ENCODE measurements around the gene DHX8. TPM values are rescaled to one million over a fixed set of nuclear protein-coding genes. Genes with fewer than 3 reads are reported as not detected.

Gene DHX8
- total RNA-seq, 1 donor from 2014 or later: 54.1 TPM

DNA sequence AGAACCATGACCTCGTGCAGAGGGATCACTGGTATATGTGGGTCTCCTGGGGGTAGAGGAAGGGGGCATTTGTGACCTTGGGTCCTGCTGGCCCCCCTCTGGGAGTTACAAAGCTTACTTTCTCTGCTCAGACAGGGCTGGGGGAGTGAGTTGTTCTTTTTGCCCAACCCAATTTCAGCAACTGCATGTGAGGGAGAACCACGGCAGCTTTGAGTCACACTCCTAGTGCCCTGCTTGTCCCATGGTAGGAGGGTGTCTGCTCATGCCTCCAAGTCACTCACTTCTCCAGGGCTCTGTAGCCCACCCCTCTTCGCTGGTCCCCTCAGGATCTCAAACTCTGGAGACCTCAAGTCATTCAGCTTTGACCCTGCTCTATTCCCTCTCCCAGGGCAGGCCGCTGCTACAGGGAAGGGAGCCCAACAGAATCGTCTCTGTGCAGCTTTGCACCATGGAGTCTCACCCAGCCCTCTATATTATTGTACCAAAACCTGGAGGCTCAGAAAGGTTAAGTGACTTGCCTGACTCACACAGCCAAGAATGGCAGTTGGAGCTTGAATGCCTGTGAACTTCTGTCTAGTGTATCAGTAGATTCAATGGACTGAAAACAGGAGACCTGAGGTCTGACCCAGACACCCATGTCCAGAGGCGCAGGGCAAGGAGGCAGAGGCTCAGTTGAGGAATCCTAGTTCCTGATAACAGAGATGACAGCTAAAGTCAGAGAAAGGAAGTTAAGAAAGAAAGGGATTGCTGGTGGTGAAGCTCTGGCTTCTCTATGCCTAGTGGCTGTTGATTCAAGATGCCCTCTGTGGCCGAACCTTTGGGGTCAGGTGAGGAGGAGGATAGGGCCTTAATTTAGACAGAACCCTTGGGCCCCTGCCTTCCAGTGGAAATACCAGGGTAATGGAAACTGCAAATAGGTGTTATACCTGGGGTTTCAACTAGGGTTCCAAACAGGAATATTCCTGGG lies 77.0 kb downstream of the DHX8 start:
- H3K36me3 Mint-ChIP-seq (ENCODE audit: low read depth, unreplicated experiment): no peaks in the 10 kb centered on the region
- no peak for DNase-seq (ENCODE audit: low spot score)
- no peaks in the 10 kb centered on the region for H3K9me3 Mint-ChIP-seq (ENCODE audit: unreplicated experiment)
- H3K4me1 Mint-ChIP-seq (ENCODE audit: unreplicated experiment): peaks cover 16% of the 10 kb centered on the region
- peaks cover 6% of the 10 kb centered on the region for H3K27me3 Mint-ChIP-seq (ENCODE audit: unreplicated experiment)
- no peak overlapping the region for H3K27ac Mint-ChIP-seq (ENCODE audit: unreplicated experiment)
- H3K4me3 Mint-ChIP-seq (ENCODE audit: unreplicated experiment): no peak overlapping the region
- TF ChIP-seq, protein P1, sequence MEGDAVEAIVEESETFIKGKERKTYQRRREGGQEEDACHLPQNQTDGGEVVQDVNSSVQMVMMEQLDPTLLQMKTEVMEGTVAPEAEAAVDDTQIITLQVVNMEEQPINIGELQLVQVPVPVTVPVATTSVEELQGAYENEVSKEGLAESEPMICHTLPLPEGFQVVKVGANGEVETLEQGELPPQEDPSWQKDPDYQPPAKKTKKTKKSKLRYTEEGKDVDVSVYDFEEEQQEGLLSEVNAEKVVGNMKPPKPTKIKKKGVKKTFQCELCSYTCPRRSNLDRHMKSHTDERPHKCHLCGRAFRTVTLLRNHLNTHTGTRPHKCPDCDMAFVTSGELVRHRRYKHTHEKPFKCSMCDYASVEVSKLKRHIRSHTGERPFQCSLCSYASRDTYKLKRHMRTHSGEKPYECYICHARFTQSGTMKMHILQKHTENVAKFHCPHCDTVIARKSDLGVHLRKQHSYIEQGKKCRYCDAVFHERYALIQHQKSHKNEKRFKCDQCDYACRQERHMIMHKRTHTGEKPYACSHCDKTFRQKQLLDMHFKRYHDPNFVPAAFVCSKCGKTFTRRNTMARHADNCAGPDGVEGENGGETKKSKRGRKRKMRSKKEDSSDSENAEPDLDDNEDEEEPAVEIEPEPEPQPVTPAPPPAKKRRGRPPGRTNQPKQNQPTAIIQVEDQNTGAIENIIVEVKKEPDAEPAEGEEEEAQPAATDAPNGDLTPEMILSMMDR (IDR thresholded peaks at IDR 0.05; ENCODE audit: unreplicated experiment): no peak

DNA sequence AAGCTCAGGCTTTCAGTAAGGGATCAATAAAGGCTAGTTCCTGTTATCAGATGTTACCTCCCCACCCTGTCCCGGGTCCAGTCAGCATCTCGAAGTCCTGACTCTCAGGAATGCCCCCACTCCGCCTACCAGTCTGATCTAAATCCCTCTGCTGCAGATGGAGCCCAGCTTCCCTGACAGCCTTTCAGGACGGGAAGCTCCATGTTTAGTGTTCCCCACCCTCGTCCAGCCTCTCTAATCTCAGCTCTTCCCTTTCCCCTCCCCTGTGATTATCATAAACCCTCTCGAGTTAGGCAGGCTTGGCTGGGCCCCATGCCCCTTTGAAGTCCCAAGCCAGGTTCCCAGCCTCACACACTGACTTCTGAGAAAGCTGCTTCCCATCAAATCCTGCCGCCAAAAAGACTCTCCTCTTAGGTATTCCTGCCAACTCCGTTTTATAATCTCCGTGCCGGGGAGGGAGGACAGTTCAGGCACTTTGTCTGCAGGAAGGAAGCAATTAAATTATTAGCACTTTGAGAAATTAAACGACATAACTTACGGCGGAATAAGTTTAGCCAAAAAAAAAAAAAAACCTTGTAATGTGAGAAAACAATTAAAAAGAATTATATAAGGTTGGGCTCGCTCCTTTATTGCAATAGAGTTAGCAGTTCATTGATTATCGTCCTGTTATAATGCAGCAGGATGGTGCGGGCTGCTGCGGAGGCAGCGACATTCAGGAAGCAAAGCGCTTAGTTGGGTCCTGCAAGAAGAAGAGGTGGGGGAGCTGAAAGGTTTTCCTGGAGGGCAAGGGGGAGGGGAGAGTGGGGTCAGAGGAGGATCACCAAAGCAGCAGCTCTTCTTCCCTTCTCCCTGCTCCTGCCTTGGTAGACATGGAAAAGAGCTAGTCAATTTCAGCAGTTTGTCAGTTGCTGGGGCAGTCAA lies 79.2 kb downstream of the DHX8 start:
- no peak overlapping the region for H3K27ac Mint-ChIP-seq (ENCODE audit: unreplicated experiment)
- H3K9me3 Mint-ChIP-seq (ENCODE audit: unreplicated experiment): no peaks in the 10 kb centered on the region
- TF ChIP-seq, protein P1 (IDR thresholded peaks at IDR 0.05; ENCODE audit: unreplicated experiment): no peak
- H3K4me3 Mint-ChIP-seq (ENCODE audit: unreplicated experiment): no peak overlapping the region
- no peak for DNase-seq (ENCODE audit: low spot score)
- H3K36me3 Mint-ChIP-seq (ENCODE audit: low read depth, unreplicated experiment): no peaks in the 10 kb centered on the region
- H3K27me3 Mint-ChIP-seq (ENCODE audit: unreplicated experiment): peaks cover 4% of the 10 kb centered on the region
- peaks cover 16% of the 10 kb centered on the region for H3K4me1 Mint-ChIP-seq (ENCODE audit: unreplicated experiment)

DNA sequence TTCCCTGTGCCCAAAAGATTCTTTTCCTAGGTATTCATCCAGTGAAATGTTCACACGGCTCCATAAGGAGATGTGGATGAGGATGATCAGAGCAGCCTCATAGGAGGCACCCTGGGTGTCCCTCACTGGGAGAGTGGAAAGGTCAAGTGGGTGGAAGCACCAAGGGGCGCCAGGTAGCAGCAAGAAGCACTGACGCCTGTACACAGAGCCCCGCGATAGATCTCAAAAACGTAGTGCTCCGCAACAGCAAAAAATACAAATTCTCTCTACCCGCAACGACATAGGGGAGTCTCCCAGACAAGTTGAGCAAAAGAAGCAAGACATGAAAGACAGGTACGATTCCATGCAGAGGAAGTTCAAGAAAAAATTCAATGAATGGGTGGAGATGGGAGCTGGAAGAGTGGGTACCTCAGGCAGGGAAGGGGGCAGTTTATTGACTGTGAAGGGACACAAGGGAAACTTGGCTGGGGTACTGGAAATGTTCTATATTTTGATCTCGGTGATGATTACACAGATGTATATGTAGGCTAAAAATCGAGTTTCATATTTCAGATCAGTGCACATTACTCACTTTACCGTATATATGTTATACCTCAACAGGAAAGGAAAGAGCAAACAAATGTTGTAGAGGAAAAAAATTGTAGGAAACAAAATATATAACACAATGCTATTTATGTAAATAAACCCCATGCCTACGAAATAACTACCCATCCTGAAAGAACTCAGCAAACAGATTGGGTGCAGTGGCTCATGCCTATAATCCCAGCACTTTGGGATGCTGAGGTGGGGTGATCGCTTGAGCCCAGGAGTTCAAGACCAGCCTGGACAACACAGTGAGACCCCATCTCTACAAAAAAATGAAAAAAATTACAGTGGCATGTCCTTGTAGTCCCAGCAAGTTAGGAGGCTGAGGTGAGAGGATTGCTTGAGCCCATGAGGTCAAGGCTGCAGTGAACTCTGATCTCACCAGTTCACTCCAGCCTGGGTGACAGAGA lies 80.1 kb downstream of the DHX8 start:
- Mint-ChIP-seq H3K36me3 (ENCODE audit: low read depth, unreplicated experiment) (no peaks in the 10 kb centered on the region), H3K9me3 (ENCODE audit: unreplicated experiment) (no peaks in the 10 kb centered on the region), H3K27ac (ENCODE audit: unreplicated experiment) (no peak overlapping the region), H3K4me3 (ENCODE audit: unreplicated experiment) (no peak overlapping the region), H3K4me1 (ENCODE audit: unreplicated experiment) (peaks cover 16% of the 10 kb centered on the region), H3K27me3 (ENCODE audit: unreplicated experiment) (peaks cover 5% of the 10 kb centered on the region)
- TF ChIP-seq, protein P1 (IDR thresholded peaks at IDR 0.05; ENCODE audit: unreplicated experiment): no peak
- no peak for DNase-seq (ENCODE audit: low spot score)

DNA sequence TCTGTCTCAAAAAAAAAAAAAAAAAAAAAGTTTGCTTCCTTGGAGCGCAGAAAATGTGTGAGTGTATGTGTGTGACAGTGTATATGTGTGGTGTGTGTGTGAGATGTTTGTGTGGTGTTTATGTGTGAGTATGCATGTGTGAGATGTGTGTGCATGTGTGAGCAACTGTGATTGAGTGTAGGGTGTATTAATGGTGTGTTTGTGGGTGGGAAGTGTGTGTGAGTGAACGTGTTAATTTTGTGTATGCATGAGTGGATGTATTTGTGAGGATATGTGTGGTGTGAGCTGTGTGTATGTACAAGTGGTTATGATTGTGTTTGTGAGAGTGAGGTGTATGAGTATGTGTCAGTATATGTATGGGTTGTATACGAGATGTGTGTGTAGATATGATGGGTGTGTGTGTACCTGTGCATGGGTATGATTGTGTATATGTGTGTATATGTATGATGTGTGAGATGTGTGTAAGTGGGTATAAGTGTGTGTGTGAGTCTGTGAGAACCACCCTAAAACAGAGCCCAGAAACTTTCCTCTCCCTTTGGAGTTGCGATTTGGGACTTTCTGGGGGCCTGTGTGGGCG lies 84.8 kb downstream of the DHX8 start:
- Mint-ChIP-seq H3K36me3 (ENCODE audit: low read depth, unreplicated experiment) (no peaks in the 10 kb centered on the region), H3K27ac (ENCODE audit: unreplicated experiment) (no peak overlapping the region), H3K4me1 (ENCODE audit: unreplicated experiment) (peaks cover 7% of the 10 kb centered on the region), H3K4me3 (ENCODE audit: unreplicated experiment) (no peak overlapping the region), H3K9me3 (ENCODE audit: unreplicated experiment) (no peaks in the 10 kb centered on the region), H3K27me3 (ENCODE audit: unreplicated experiment) (peaks cover 7% of the 10 kb centered on the region)
- TF ChIP-seq, protein P1 (IDR thresholded peaks at IDR 0.05; ENCODE audit: unreplicated experiment): no peak
- DNase-seq (ENCODE audit: low spot score): no peak

All from endothelial cell (in vitro differentiated cells).